ENCODE results near the gene CPA1. TPM values are rescaled to one million over a fixed set of nuclear protein-coding genes. Genes with fewer than 3 reads are reported as not detected.

CPA1 gene
- total and polyA plus RNA-seq, 12 donors: 0.35 to 3.8 (median 2.7) TPM; not detected in 4

DNA sequence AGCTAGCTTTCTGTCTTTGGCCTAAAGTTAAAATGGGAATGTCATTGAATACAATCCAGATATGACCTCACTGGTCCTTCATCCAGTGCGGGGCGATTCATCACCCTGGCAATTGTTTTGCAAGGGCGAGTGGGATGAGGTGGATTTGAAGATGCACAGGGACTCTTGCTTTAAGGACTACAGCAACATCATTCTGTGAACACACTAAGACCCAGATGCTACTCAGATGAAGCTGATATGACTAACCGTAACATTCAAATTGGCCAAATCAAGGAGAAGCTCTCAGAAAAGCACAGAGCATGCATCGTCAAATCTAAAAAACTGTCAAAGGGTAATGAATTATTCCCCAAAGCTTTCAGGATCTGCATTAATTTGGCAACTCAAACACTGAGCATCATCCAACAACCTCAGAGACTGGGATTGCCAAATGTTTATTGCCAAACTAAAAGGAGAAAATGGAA is 12.8 kb downstream of the CPA1 start:
- Histone ChIP-seq H3K27ac (peak overlapping the region in 4 of 10 donors; percentile 6 to 64 (median 44)), H3K4me1 (peaks cover 0 to 25% (median 6%) of the 10 kb centered on the region in 9 donors), H3K36me3 (peaks cover 0 to 13% (median 0%) of the 10 kb centered on the region in 9 donors), H3K27me3 (no peaks in the 10 kb centered on the region), H3K4me3 (no peak overlapping the region), H3K9me3 (peaks cover 0 to 7% (median 0%) of the 10 kb centered on the region in 11 donors)
- intact Hi-C loops (cut with DNase I): no loop called here
- TF ChIP-seq, protein P1, sequence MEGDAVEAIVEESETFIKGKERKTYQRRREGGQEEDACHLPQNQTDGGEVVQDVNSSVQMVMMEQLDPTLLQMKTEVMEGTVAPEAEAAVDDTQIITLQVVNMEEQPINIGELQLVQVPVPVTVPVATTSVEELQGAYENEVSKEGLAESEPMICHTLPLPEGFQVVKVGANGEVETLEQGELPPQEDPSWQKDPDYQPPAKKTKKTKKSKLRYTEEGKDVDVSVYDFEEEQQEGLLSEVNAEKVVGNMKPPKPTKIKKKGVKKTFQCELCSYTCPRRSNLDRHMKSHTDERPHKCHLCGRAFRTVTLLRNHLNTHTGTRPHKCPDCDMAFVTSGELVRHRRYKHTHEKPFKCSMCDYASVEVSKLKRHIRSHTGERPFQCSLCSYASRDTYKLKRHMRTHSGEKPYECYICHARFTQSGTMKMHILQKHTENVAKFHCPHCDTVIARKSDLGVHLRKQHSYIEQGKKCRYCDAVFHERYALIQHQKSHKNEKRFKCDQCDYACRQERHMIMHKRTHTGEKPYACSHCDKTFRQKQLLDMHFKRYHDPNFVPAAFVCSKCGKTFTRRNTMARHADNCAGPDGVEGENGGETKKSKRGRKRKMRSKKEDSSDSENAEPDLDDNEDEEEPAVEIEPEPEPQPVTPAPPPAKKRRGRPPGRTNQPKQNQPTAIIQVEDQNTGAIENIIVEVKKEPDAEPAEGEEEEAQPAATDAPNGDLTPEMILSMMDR (IDR thresholded peaks at IDR 0.05): no peak
- ATAC-seq (peak in 7 of 8 donors; percentile 27 to 81 (median 51)), DNase-seq (no peak)
- WGBS, 2 donors: 55 to 57% methylated on average over 5 of the region's 5 CpGs

DNA sequence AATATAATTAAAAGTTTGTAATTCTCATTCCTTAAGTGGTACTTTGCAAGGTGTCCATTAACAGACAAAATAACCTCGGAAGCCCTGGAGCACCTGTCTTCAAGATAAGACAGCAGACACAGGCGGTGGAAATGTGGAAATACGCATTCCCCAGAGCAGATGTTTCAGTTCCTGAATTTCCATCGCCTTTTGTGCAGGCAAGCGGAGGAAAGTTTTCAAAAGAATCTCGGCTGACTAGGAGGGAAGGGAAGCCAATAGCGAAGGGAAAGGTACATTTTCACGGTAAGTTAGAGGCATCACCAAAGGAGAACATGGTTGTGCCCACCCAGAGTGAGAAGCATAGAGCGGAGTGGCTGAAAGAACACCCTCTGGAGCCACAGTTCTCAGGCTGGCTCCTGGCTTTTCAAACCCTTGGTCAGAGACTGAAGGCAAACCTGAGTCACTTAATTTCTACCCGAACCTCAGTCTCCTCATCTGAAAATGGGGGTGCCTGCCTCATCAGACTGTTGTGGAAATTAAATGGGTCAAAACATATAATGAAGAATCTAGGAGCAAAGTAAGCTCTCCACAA is 13.6 kb downstream of the CPA1 start:
- TF ChIP-seq, protein P1 (IDR thresholded peaks at IDR 0.05): no peak
- peak overlapping the region in 1 of 10 donors; percentile 31 for H3K27ac ChIP-seq
- peaks cover 0 to 29% (median 6%) of the 10 kb centered on the region in 9 donors for H3K4me1 ChIP-seq
- H3K4me3 ChIP-seq: no peak overlapping the region
- DNase-seq (no peak), ATAC-seq (peak in 1 of 8 donors; percentile 48)
- no peaks in the 10 kb centered on the region for H3K27me3 ChIP-seq
- peaks cover 0 to 17% (median 0%) of the 10 kb centered on the region in 9 donors for H3K36me3 ChIP-seq
- peaks cover 0 to 1% (median 0%) of the 10 kb centered on the region in 11 donors for H3K9me3 ChIP-seq
- 82 to 86% methylated on average over 10 of the region's 10 CpGs for WGBS, 2 donors
- intact Hi-C loops (cut with DNase I): no loop called here

DNA sequence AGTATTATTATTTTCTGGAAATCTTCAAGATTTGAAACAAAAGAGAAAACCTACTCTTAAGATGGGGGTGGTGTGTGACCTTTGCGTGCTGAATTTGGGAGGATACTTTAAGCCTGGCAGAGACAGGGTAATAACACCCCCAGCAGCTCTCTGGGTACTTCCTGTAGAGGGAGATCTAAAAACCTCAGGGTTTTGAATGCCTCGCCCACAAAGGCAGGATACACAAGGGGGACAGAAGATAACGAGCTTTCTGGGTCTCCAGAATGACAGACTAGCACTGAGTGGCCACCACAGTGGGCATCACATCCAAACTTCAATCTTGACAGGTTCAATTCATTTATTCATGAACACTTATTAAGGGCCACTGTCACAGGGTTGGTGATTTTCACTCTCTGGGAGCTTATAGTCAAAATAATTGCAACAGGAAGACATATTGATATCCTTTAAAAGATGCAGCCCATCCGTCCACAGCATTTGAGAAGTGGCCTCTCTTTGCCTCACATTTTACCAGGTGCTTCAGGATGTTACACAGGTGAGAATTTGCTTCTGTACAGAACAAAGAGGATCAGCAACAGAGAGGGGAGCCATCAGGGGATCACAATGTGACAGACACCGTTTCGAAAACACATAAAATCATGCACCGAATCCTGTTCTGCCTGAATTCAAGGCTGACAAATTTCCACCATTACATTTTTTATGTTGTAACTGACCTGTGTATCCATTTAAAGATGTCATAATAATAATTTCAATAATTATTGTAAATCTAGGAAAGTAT is 14.3 kb downstream of the CPA1 start:
- peak overlapping the region in 1 of 10 donors; percentile 31 for H3K27ac ChIP-seq
- no peaks in the 10 kb centered on the region for H3K27me3 ChIP-seq
- TF ChIP-seq, protein P1 (IDR thresholded peaks at IDR 0.05): no peak
- no peaks in the 10 kb centered on the region for H3K9me3 ChIP-seq
- peaks cover 0 to 17% (median 0%) of the 10 kb centered on the region in 9 donors for H3K36me3 ChIP-seq
- no peak for ATAC-seq
- no peak for DNase-seq
- 88 to 90% methylated on average over 7 of the region's 7 CpGs for WGBS, 2 donors
- peaks cover 0 to 29% (median 6%) of the 10 kb centered on the region in 9 donors for H3K4me1 ChIP-seq
- intact Hi-C loops (cut with DNase I): no loop called here
- H3K4me3 ChIP-seq: no peak overlapping the region

DNA sequence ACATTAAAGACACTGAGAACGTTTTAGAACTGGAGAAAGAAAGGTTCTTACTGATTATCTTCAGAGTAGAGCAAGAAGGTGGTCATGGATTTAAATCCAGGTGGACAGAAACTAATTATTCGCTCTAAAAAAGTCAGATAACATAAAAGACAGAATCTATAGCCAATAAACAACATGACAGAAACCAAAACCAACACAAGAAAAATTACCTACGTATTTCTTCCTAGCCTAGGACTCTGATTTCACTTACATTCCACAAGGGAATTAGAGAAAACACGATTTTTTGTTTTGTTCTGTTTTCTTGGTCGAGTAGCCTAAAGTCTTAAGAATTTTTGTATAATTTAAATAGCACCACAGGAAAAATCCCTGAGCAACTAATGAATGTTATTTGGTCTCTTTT is 15.1 kb downstream of the CPA1 start:
- Histone ChIP-seq H3K36me3 (peaks cover 0 to 21% (median 0%) of the 10 kb centered on the region in 9 donors), H3K4me3 (no peak overlapping the region), H3K9me3 (no peaks in the 10 kb centered on the region), H3K27ac (no peak overlapping the region), H3K4me1 (peaks cover 0 to 32% (median 6%) of the 10 kb centered on the region in 9 donors), H3K27me3 (no peaks in the 10 kb centered on the region)
- ATAC-seq (no peak), DNase-seq (no peak)
- WGBS, 2 donors: 75 to 76% methylated on average over 5 of the region's 5 CpGs
- TF ChIP-seq, protein P1 (IDR thresholded peaks at IDR 0.05): no peak
- intact Hi-C loops (cut with DNase I): no loop called here

Measured in heart right ventricle (tissue), 16 donors.